ENCODE measurements around the gene FBF1.

GRCh38 chr17:75897160-75898019 is 43.5 kb downstream of the FBF1 start:
- TF ChIP-seq CTCF (conservative IDR thresholded peaks at IDR 0.05; ENCODE audit: low read depth, low read length) = no peak
- no peak for TF ChIP-seq EZH2 (IDR thresholded peaks at IDR 0.05; ENCODE audit: borderline replicate concordance, low read depth, low read length, poor library complexity, severe bottlenecking)

All from A673 (cell line).